HUES6 (cell line): ENCODE measurements around the gene KLHDC8A.

Experiments
- H3K27ac ChIP-seq: 2 replicates; pipeline ENCODE4 v1.7.0; 2013; ENCODE audit warnings: low read depth, mild to moderate bottlenecking, low read length, inconsistent platforms
- H3K27me3 ChIP-seq: 2 replicates; pipeline ENCODE4 v1.6.1; 2013; ENCODE audit warnings: low read length; ENCODE audit not compliant: control insufficient read depth, insufficient read depth
- H3K36me3 ChIP-seq: 2 replicates; pipeline ENCODE4 v1.6.1; 2013; ENCODE audit warnings: low read length; ENCODE audit not compliant: control insufficient read depth, insufficient read depth
- H3K4me1 ChIP-seq: 2 replicates; pipeline ENCODE4 v1.6.1; 2013; ENCODE audit warnings: low read length; ENCODE audit not compliant: control insufficient read depth, insufficient read depth
- H3K4me3 ChIP-seq: 2 replicates; pipeline ENCODE4 v1.5.1; 2013; ENCODE audit warnings: low read depth, low read length
- H3K9ac ChIP-seq: one replicate; pipeline ENCODE4 v1.6.1; 2013; ENCODE audit warnings: mild to moderate bottlenecking, low read length
- H3K9me3 ChIP-seq: 2 replicates; pipeline ENCODE4 v1.6.1; 2013; ENCODE audit warnings: low read depth, low read length; ENCODE audit not compliant: control insufficient read depth, insufficient read depth

Gene KLHDC8A

GRCh38 chr1:205293350-205294074 lies 63.2 kb downstream of the KLHDC8A start:
- H3K9me3 ChIP-seq: no peaks in the 10 kb centered on the region
- H3K9ac ChIP-seq: peak overlapping the region; percentile 89
- peaks cover 50% of the 10 kb centered on the region for H3K4me1 ChIP-seq
- peak overlapping the region; percentile 98 for H3K27ac ChIP-seq
- no peaks in the 10 kb centered on the region for H3K36me3 ChIP-seq
- no peak overlapping the region for H3K4me3 ChIP-seq
- no peaks in the 10 kb centered on the region for H3K27me3 ChIP-seq

DNA sequence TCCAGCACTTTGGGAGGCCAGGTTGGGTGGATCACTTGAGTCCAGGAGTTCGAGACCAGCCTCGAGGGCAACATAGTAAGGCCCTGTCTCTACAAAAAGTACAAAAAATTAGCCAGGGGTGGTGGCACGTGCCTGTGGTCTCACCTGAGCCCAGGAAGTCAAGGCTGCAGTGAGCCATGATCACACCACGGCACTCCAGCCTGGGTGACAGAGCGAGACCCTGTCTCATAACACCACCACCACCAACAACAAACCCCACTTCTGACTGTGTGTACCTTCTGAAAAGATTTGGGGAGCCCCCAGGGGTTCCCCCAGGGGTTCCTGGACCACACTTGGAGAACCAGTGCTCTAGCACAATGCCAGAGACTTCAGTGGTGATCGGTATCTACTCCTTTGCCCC lies 65.1 kb downstream of the KLHDC8A start:
- H3K9me3 ChIP-seq: no peaks in the 10 kb centered on the region
- peaks cover 59% of the 10 kb centered on the region for H3K4me1 ChIP-seq
- no peaks in the 10 kb centered on the region for H3K36me3 ChIP-seq
- no peak overlapping the region for H3K4me3 ChIP-seq
- H3K9ac ChIP-seq: no peak overlapping the region
- no peaks in the 10 kb centered on the region for H3K27me3 ChIP-seq
- H3K27ac ChIP-seq: no peak overlapping the region

GRCh38 chr1:205287767-205288559 lies 68.8 kb downstream of the KLHDC8A start:
- Histone ChIP-seq H3K4me1 (peaks cover 57% of the 10 kb centered on the region), H3K9me3 (no peaks in the 10 kb centered on the region), H3K4me3 (no peak overlapping the region), H3K9ac (no peak overlapping the region), H3K27ac (no peak overlapping the region; the same call in 1 of the 2 replicates), H3K27me3 (no peaks in the 10 kb centered on the region), H3K36me3 (no peaks in the 10 kb centered on the region)

DNA sequence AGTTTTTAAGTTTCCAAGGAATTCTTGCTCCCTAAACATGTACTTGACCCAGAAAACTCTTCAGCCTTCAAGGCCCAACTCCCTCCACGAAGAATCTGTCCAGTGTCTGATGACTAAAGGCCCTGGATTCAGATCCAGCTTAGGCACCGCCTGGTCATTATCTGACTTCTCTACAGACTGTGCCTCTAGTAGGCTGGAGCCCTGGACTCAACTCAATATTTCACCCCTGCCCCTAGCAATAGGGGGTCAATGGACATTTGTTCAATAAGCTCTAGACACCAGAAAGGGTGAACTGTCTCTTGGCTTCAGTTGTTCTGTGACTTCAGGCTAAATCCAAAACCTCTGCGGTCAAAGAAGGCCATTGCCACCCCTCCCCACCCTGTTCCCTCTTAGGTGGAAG lies 69.6 kb downstream of the KLHDC8A start:
- Histone ChIP-seq H3K4me3 (no peak overlapping the region), H3K27me3 (no peaks in the 10 kb centered on the region), H3K4me1 (peaks cover 57% of the 10 kb centered on the region), H3K27ac (no peak overlapping the region), H3K36me3 (no peaks in the 10 kb centered on the region), H3K9ac (no peak overlapping the region), H3K9me3 (no peaks in the 10 kb centered on the region)

- peaks cover 57% of the 10 kb centered on the region for H3K4me1 ChIP-seq
Observed at GRCh38 chr1:205286335-205286950, 70.3 kb downstream of the KLHDC8A start.

More at GRCh38 chr1:205286335-205286950, 70.3 kb downstream of the KLHDC8A start:
- Histone ChIP-seq H3K9me3 (no peaks in the 10 kb centered on the region), H3K36me3 (no peaks in the 10 kb centered on the region), H3K9ac (no peak overlapping the region), H3K4me3 (no peak overlapping the region), H3K27ac (peak overlapping the region; percentile 58; the same call in 1 of the 2 replicates), H3K27me3 (no peaks in the 10 kb centered on the region)
